GF-D8 (cell line): Measurements from ENCODE around the gene TNFAIP8.

Source experiments
- DNase-seq: peaks from one replicate; lab custom pipeline; 2025; lab: John Stamatoyannopoulos, UW

The TNFAIP8 gene

GRCh38 chr5:119396030-119396664 is 40.3 kb downstream of the TNFAIP8 start:
- DNase-seq: no peak

GRCh38 chr5:119397518-119398380 is 41.9 kb downstream of the TNFAIP8 start:
- peak; percentile 22 for DNase-seq

GRCh38 chr5:119398727-119399466 is 43.1 kb downstream of the TNFAIP8 start:
- no peak for DNase-seq

- DNase-seq: no peak
These were observed 44.4 kb downstream of the TNFAIP8 start for GRCh38 chr5:119400245-119400644.

- DNase-seq: no peak
These were observed 46.3 kb downstream of the TNFAIP8 start for GRCh38 chr5:119402081-119402480.

GRCh38 chr5:119402555-119402954 is 46.7 kb downstream of the TNFAIP8 start:
- no peak for DNase-seq

- no peak for DNase-seq
These were observed 48.2 kb downstream of the TNFAIP8 start for GRCh38 chr5:119404033-119404432.

GRCh38 chr5:119405419-119405818 is 49.6 kb downstream of the TNFAIP8 start:
- no peak for DNase-seq

GRCh38 chr5:119406551-119407110 is 50.8 kb downstream of the TNFAIP8 start:
- no peak for DNase-seq

- DNase-seq: no peak
These were observed 53.5 kb downstream of the TNFAIP8 start for GRCh38 chr5:119409235-119409815.

- no peak for DNase-seq
These were observed 54.8 kb downstream of the TNFAIP8 start for GRCh38 chr5:119410448-119411159.

- peak; percentile 33 for DNase-seq
These were observed 55.8 kb downstream of the TNFAIP8 start for GRCh38 chr5:119411361-119412278.

GRCh38 chr5:119412279-119413227 is 56.7 kb downstream of the TNFAIP8 start:
- no peak for DNase-seq

- DNase-seq: peak; percentile 71
These were observed 58.4 kb downstream of the TNFAIP8 start for GRCh38 chr5:119414124-119414734.

GRCh38 chr5:119417891-119418605 is 62.2 kb downstream of the TNFAIP8 start:
- peak; percentile 40 for DNase-seq

GRCh38 chr5:119418606-119419100 is 62.8 kb downstream of the TNFAIP8 start:
- no peak for DNase-seq

- DNase-seq: peak; percentile 1
These were observed 64.3 kb downstream of the TNFAIP8 start for GRCh38 chr5:119420169-119420568.

- no peak for DNase-seq
These were observed 70.2 kb downstream of the TNFAIP8 start for GRCh38 chr5:119426057-119426456.
